Activated naive CD8-positive, alpha-beta T cell (primary cell): Measurements from ENCODE around the gene NCOA3.
"Not testable (repeated sequence)": the region's sequence is repeated elsewhere in the genome, so short reads cannot be mapped to it uniquely, and the experiment has no call there.

Experiments
- H3K27ac Mint-ChIP-seq: one replicate; pipeline ENCODE4 v1.8.0; 2021; ENCODE audit warnings: mixed read lengths
- H3K27me3 Mint-ChIP-seq: one replicate; pipeline ENCODE4 v1.8.0; 2021; ENCODE audit warnings: mixed read lengths
- H3K36me3 Mint-ChIP-seq: one replicate; pipeline ENCODE4 v1.8.0; 2021; ENCODE audit warnings: mixed read lengths
- H3K4me1 Mint-ChIP-seq: one replicate; pipeline ENCODE4 v1.8.0; 2021; ENCODE audit warnings: low read depth, mixed read lengths
- H3K4me3 Mint-ChIP-seq: one replicate; pipeline ENCODE4 v1.8.0; 2021; ENCODE audit warnings: mild to moderate bottlenecking, mixed read lengths
- H3K9me3 Mint-ChIP-seq: one replicate; pipeline ENCODE4 v1.8.0; 2021; ENCODE audit warnings: low read depth, mixed read lengths

Gene NCOA3

DNA sequence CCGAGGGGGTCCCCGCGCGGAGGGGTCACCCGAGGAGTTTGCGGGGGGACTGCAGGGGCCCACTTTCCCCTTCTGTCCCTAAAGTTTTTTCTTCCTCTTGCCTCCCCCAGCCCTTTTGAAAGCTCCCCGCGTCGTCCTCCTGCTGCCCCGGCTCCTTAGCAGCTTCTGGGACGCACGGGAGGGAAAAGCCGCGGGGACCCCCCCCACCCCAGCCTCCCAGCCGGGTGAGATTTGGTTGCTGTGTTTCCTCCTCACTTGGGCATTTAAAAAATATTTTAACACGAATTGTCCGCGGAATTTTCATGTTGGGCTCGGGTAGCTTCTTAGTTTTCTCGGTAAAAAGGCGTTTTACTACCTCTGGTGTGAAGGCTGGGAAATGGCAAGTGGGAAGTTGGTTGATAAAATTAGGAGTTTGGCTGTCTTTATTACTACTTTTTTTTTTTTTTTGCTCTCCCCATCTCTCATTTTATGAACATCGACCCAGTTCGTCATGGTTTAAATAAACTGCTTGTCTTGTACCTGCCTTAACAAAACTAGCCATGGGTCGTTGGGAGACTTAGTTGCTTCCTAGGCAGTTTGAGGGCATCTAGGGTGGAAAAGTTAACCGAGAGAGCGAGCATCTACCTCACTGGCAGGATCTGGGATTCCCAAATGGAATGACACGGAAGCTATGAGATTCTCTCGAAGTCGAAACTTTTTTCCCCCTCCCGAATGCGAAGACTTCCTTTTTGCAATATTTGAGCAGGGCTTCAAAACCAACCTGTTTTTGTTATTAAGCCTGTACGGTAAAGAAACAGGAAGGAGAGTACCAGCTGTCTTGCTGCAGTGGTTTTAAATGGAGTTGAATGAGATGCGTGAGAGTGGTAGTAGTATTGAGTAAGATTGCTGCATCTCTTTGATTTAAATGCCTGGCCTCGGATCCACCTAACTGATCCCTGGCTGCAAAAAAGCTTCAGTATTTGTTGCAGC, 868 bp downstream of the NCOA3 start:
- Mint-ChIP-seq H3K4me3 (peak overlapping the region; percentile 94), H3K27me3 (no peaks in the 10 kb centered on the region), H3K4me1 (peaks cover 50% of the 10 kb centered on the region), H3K27ac (peak overlapping the region; percentile 94), H3K36me3 (peaks cover 14% of the 10 kb centered on the region), H3K9me3 (no peaks in the 10 kb centered on the region)

DNA sequence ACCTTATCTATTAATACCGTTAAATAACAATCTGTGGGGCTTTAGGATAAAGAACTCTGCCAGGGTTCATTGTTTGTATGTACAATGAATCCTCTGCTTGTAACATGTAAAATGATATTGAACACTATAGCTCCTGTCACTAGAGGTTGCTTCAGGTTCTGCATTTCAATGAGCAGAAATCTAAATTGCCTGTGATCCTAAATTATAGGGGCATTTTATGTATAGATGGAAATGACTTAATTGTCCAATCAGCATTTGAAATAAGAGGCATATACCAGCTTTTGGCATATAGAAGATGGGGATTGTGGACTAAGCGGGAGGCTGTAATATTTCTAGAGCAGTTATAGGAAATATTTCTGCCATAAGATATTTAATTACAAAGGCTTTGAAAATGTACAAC, 2.0 kb downstream of the NCOA3 start:
- Mint-ChIP-seq H3K4me3 (peak overlapping the region; percentile 94), H3K4me1 (peaks cover 51% of the 10 kb centered on the region), H3K27ac (peak overlapping the region; percentile 94), H3K27me3 (no peaks in the 10 kb centered on the region), H3K36me3 (peaks cover 14% of the 10 kb centered on the region), H3K9me3 (no peaks in the 10 kb centered on the region)

DNA sequence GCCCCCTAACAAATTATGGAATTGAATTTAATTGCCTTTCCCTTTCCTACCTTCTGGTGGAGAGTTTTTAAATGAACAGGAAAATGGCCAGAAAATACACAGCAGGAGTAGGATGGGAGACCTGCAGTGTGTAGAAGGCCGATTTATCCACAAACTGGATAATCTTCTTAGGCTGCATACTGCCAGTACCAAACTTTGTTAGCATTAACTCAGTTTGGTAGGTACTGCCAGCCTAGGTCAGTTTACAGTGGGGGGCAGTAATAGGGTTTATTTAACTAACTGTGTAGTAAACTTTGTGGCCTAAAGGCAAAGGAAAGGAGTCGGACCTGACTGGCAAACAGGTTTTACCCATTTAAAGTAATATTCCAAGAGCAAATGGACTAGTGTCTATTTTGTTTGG, 4.6 kb downstream of the NCOA3 start:
- peak overlapping the region; percentile 77 for H3K4me3 Mint-ChIP-seq
- no peaks in the 10 kb centered on the region for H3K27me3 Mint-ChIP-seq
- H3K9me3 Mint-ChIP-seq, result no peaks in the 10 kb centered on the region
- peaks cover 18% of the 10 kb centered on the region for H3K36me3 Mint-ChIP-seq
- peaks cover 62% of the 10 kb centered on the region for H3K4me1 Mint-ChIP-seq
- peak overlapping the region; percentile 89 for H3K27ac Mint-ChIP-seq

DNA sequence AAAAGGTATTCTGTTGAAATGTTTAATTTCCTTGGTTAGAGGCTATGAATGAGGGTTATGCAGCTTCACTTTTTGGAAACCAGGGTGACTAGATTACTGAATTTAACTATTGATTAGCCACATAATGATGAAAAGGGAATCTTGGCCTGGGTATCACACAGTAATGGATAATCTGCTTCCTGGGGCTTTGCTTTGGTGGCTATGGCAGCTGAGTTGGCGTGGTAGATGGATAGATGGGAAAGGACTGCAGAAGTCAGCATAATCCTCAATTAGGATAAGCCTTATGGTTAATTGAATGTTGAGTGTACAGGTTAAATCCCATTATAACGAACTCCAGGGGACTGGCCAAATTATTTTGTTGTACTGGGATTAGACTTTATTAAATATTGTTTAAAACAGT, 5.2 kb downstream of the NCOA3 start:
- Mint-ChIP-seq H3K27ac (peak overlapping the region; percentile 89), H3K27me3 (no peaks in the 10 kb centered on the region), H3K9me3 (no peaks in the 10 kb centered on the region), H3K4me1 (peaks cover 64% of the 10 kb centered on the region), H3K4me3 (peak overlapping the region; percentile 77), H3K36me3 (peaks cover 18% of the 10 kb centered on the region)

DNA sequence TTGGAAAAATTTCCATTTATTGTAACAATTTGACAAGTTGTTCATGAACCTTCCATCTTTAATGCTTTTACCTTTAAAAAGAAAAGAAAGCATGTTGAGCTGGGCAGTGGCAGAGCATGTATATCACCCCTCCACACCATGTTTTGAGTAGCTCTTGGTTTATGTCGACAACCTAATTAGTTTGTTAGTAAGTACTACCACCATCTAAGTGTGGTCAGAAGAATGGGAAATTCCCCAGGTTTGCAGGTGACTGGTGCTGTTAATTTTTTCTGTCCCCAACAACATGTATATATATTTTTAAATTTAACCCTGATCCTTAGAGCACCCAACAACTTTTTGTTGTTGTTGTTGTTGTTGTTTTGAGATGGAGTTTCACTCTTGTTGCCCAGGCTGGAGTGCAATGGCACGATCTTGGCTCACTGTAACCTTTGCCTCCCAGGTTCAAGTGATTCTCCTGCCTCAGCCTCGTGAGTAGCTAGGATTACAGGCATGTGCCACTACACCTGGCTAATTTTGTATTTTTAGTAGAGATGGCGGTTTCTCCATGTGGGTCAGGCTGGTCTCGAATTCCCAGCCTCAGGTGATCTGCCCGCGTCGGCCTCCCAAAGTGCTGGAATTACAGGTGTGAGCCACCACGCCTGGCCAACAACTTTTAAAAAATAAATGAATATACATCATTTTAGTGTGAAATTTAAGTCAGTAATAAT, 5.7 kb downstream of the NCOA3 start:
- not testable (repeated sequence) for H3K27me3 Mint-ChIP-seq, H3K9me3 Mint-ChIP-seq
- H3K27ac Mint-ChIP-seq, result peak overlapping the region; percentile 89
- peaks cover 18% of the 10 kb centered on the region for H3K36me3 Mint-ChIP-seq
- peaks cover 65% of the 10 kb centered on the region for H3K4me1 Mint-ChIP-seq
- peak overlapping the region; percentile 77 for H3K4me3 Mint-ChIP-seq

DNA sequence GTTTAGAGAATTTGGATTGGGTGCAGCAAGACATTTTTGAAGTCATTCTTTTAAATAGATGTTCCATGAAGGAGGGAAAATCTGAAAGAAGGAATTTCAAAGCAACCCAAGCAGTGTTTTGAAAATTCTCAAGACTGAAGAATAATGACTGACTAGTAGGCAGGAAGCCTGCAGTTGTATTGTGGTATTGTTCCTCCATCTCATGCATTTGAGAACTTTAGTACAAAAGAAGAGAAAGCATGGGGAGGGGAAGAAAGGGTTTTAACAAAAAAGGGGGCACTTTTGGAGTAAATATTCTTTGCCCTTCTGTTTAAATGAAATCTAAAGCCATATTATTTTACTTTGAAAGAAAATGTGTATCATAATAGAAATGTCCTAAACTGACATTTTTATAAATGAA, 6.6 kb downstream of the NCOA3 start:
- Mint-ChIP-seq H3K27me3 (no peaks in the 10 kb centered on the region), H3K4me1 (peaks cover 71% of the 10 kb centered on the region), H3K4me3 (peak overlapping the region; percentile 77), H3K36me3 (peaks cover 14% of the 10 kb centered on the region), H3K27ac (peak overlapping the region; percentile 89), H3K9me3 (no peaks in the 10 kb centered on the region)

DNA sequence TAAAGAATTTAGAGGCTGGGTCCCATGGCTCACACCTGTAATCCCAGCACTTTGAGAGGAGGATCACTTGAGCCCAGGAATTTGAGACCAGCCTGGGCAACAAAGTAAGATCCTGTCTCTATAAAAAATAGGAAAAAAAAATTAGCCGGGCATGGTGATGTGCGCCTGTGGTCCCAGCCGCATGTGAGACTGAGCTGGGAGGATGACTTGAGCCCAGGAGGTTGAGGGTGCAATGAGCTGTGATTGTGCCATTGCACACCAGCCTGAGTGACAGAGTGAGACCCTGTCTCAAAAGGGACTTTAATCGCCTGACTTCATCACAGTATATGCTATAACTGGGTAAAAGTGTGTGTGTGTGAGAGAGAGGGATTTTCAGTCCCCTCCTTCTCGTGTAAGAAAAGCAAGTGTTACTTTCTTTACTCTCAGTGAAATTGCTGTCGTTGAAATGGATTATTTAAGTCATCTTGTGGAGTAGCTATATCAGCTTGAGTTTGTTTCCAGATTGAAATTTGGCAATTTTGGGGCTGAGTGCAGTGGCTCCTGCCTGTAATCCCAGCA, 7.5 kb downstream of the NCOA3 start:
- Mint-ChIP-seq H3K27ac (peak overlapping the region; percentile 89), H3K27me3 (no peaks in the 10 kb centered on the region), H3K4me1 (peaks cover 73% of the 10 kb centered on the region), H3K36me3 (peaks cover 10% of the 10 kb centered on the region), H3K9me3 (no peaks in the 10 kb centered on the region), H3K4me3 (peak overlapping the region; percentile 77)

DNA sequence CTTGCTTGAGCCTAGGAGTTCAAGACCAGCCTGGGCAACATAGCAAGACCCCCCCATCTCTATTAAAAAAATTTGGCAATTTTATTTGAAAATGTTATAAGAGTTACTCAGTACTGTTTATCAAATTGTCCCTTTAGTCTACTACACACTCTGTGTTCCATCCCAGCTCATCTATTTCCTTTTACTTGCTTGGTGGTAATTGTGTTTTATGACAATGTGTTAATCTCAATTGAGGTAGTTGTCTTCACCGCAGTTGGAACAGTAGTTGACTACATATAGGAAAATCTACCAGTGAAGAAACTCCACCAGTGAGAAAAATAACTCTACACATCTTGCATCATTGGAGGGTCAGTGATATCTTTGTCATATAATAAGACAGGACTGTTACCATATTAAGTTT, 8.0 kb downstream of the NCOA3 start:
- H3K36me3 Mint-ChIP-seq, result peaks cover 9% of the 10 kb centered on the region
- H3K27ac Mint-ChIP-seq, result peak overlapping the region; percentile 89
- no peaks in the 10 kb centered on the region for H3K27me3 Mint-ChIP-seq
- peaks cover 72% of the 10 kb centered on the region for H3K4me1 Mint-ChIP-seq
- H3K9me3 Mint-ChIP-seq, result no peaks in the 10 kb centered on the region
- H3K4me3 Mint-ChIP-seq, result peak overlapping the region; percentile 77

DNA sequence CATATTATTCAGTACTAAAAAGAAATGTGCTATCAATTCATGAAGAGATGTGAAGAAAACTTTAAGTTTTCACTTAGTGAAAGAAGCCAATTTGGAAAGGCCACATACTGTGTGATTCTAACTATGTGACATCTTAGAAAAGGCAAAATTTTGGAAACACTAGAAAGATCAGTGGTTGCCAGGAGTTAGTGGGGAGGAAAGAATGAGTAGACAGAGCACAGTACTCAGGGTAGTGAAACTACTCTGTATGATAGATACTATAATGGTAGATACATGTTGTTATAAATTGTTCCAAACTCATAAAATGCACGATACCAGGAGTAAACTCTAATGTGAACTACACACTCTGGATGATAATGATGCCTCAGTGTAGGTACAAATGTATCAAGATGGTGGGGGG, 14.2 kb downstream of the NCOA3 start:
- peak overlapping the region; percentile 72 for H3K4me3 Mint-ChIP-seq
- H3K27me3 Mint-ChIP-seq, result no peaks in the 10 kb centered on the region
- H3K27ac Mint-ChIP-seq, result peak overlapping the region; percentile 94
- peaks cover 16% of the 10 kb centered on the region for H3K36me3 Mint-ChIP-seq
- peaks cover 59% of the 10 kb centered on the region for H3K4me1 Mint-ChIP-seq
- no peaks in the 10 kb centered on the region for H3K9me3 Mint-ChIP-seq

DNA sequence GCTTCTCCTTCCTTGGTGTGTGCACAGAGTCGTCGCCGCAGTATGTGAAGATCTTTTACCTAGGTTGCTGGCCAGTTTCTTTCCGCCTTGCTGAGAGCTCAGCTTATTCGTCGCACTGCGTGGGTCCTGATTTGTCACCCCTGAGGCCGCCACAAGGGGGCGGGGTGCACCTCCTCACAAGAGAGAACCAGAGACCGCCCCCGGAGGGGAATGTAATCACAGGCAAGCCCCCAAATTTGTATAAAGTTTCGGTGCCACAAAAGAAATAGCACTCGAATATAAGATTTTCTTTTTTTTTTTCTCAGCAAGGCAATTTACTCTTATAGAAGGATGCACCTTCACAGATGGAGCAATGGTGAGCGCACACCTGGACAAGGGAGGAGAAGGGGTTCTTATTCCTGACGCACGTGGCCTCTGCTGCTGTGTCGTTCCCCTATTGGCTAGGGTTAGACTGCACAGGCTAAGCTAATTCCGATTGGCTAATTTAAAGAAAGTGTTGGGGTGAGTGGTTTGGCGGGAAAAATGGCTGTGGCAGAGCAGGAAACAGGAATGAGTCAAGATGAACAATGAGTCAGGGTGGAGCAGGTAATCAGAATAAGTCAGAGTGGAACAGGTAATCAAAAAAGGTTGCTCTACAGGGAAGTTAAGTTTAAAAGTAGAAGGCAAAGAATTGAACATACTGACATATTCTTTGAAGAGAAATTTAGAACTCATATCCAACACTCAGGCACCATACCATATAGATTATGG, 19.5 kb downstream of the NCOA3 start:
- peak overlapping the region; percentile 67 for H3K4me3 Mint-ChIP-seq
- peaks cover 48% of the 10 kb centered on the region for H3K4me1 Mint-ChIP-seq
- no peaks in the 10 kb centered on the region for H3K27me3 Mint-ChIP-seq
- peak overlapping the region; percentile 91 for H3K27ac Mint-ChIP-seq
- H3K36me3 Mint-ChIP-seq, result peaks cover 27% of the 10 kb centered on the region
- peaks cover 7% of the 10 kb centered on the region for H3K9me3 Mint-ChIP-seq

DNA sequence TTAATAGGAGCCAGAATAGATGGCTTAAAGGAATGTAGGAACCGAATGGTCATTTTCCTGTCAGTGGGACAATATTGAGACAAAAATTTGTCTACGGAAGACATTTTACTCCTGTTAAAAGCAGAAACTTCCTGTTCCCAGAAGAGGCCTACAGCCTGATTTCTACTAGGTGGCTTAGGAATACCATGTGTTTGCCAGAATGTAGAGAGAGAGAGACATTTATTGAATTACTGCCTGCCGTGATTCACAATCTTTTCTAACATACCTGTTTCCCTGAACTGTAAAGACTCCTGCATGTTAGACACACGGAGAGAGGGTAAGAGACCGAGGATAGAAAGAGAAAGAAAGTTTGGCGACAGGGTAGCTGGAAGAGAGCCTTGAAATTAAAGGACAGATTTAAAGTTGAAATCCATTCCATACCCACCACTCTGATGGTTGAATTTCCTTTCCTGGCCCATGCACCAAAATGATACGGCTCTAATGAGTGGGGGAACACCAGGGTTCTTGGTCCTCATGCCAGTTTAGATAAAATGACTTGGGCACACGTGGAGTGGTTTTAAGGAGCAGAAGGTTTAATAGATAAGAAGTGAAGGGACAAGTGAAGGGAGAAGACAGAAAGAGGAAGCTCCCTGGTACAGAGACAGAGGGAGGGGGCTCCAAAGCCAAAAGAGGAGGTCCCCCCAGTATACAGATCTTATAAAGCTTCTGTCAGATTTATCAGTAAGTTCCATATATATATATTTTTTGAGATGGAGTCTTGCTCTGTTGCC, 22.5 kb downstream of the NCOA3 start:
- peak overlapping the region; percentile 63 for H3K4me3 Mint-ChIP-seq
- H3K27me3 Mint-ChIP-seq, result no peaks in the 10 kb centered on the region
- peaks cover 30% of the 10 kb centered on the region for H3K36me3 Mint-ChIP-seq
- peaks cover 48% of the 10 kb centered on the region for H3K4me1 Mint-ChIP-seq
- peak overlapping the region; percentile 68 for H3K27ac Mint-ChIP-seq
- peaks cover 12% of the 10 kb centered on the region for H3K9me3 Mint-ChIP-seq

DNA sequence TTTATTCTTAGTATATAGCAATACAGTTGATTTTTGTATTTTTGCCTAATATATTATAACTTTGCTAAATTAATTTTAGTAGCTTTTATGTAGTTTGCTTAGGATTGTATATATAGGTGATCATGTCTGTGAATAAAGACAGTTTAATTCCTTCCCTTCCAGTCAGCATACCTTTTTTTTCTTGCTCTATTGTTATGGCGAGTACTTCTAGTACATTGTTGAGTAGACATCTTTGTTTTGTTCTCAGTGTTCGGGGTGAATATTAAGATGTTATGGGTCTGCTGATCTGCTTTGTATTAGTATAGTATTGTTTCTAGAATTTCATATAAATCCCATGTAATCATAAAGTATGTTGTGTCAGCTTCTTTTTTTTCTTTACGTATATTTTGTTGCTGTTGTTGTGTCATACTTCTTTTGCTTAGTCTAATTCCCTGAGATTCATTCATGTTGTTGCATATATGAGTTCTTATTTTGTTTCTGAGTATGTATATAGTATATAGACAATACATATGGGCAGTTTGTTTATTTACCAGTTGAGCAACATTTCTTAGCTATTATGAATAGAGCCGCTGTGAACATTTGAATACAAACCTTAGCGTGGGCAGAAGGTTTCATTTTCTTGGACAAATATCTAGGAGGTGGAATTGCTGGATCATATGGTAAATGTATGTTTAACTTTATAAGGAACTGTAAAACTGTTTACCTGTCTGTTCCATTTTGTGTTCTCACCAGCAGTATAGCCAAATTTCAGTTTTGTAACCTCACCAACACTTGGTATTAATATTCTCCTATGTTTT, 25.5 kb downstream of the NCOA3 start:
- no peaks in the 10 kb centered on the region for H3K27me3 Mint-ChIP-seq
- peaks cover 50% of the 10 kb centered on the region for H3K4me1 Mint-ChIP-seq
- peaks cover 15% of the 10 kb centered on the region for H3K36me3 Mint-ChIP-seq
- H3K27ac Mint-ChIP-seq, result peak overlapping the region; percentile 50
- H3K4me3 Mint-ChIP-seq, result peak overlapping the region; percentile 44
- peaks cover 4% of the 10 kb centered on the region for H3K9me3 Mint-ChIP-seq

DNA sequence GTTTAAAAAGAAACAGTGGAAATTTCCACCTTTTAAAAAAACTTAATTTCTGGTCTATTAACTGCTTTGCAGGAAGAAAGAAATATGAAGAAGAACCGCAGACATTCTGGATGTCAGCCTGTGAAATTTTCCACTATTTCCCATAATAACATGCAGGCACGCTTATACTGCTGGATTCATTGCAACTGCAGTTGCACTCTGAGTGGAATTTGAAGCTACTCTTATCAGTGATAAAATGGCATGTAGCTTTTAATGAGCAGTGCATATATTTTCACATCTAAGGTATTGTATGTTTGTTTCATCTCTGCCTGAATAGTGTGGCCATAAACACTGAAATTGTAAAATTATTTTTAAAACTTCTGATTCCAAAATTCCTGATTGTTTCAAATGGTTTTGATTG, 28.2 kb downstream of the NCOA3 start:
- no peak overlapping the region for H3K4me3 Mint-ChIP-seq
- peaks cover 10% of the 10 kb centered on the region for H3K36me3 Mint-ChIP-seq

More for the DNA sequence above, 28.2 kb downstream of the NCOA3 start:
- Mint-ChIP-seq H3K27me3 (no peaks in the 10 kb centered on the region), H3K27ac (no peak overlapping the region), H3K9me3 (peaks cover 4% of the 10 kb centered on the region), H3K4me1 (peaks cover 49% of the 10 kb centered on the region)
